Fibroblast of mammary gland (primary cell): Measurements from ENCODE around the gene SAG.

Experiments used
- DNase-seq: peaks from one replicate; pipeline ENCODE4 v3.0.0-alpha.2; 2010; ENCODE audit warnings: low read depth
- H3K4me3 ChIP-seq: 2 replicates; pipeline ENCODE4 v1.5.1; 2011; ENCODE audit warnings: low read depth, mild to moderate bottlenecking, low read length, moderate library complexity; ENCODE audit not compliant: control insufficient read depth
- CTCF ChIP-seq: conservative IDR thresholded peaks from 2 replicates; pipeline ENCODE4 v1.5.1; 2011; ENCODE audit warnings: low read depth, low read length, inconsistent platforms; ENCODE audit not compliant: control insufficient read depth, insufficient read depth

The SAG gene

GRCh38 chr2:233379034-233379433 is 71.4 kb downstream of the SAG start:
- DNase-seq: no peak
- TF ChIP-seq CTCF: no peak
- no peak overlapping the region for H3K4me3 ChIP-seq

- no peak for TF ChIP-seq CTCF
- DNase-seq: no peak
- no peak overlapping the region for H3K4me3 ChIP-seq
These were observed 71.8 kb downstream of the SAG start for GRCh38 chr2:233379441-233379840.

GRCh38 chr2:233380132-233380895 is 72.7 kb downstream of the SAG start:
- no peak for DNase-seq
- TF ChIP-seq CTCF: no peak
- no peak overlapping the region for H3K4me3 ChIP-seq

- TF ChIP-seq CTCF: no peak
- H3K4me3 ChIP-seq: no peak overlapping the region
- DNase-seq: no peak
These were observed 73.5 kb downstream of the SAG start for GRCh38 chr2:233380995-233381637.

GRCh38 chr2:233381638-233381995 is 74.0 kb downstream of the SAG start:
- TF ChIP-seq CTCF: no peak
- no peak overlapping the region for H3K4me3 ChIP-seq
- no peak for DNase-seq

GRCh38 chr2:233384015-233384414 is 76.4 kb downstream of the SAG start:
- TF ChIP-seq CTCF: no peak
- no peak overlapping the region for H3K4me3 ChIP-seq
- DNase-seq: no peak
